ENCODE results near the gene MAPK8IP2. TPM values are rescaled to one million over a fixed set of nuclear protein-coding genes. Genes with fewer than 3 reads are reported as not detected.

The MAPK8IP2 gene
- 1.7 and 3.4 TPM in 2 replicates for total RNA-seq (2014; rRNA removed; shearing (Covaris generic))

DNA sequence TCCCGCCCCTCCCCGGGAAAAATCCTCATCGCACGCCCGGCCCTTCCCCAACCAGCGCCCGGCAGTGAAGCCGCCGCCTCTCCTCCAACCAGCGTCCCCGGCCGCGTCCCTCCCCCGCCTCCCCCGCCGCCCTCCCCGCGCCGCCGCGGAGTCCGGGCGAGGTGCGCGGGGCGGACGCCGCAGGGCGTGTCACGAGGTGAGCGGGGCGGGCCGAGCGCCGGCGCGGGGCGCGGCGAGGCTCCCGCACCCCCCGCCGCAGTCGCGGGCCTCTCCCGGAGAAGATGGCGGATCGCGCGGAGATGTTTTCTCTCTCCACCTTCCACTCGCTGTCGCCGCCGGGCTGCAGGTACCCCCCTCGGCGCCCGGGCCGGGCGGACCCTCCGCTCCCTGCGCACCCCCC lies at the start of gene MAPK8IP2:
TSS of gene MAPK8IP2 (plus strand) at position 256 of the 400 bp plus-strand sequence. CDS start at position 282, 26 bp downstream.
- DNase-seq: peak; percentile 91
- H3K4me3 ChIP-seq (ENCODE audit: insufficient read depth, low read depth, low read length): peak within 1 kb of the TSS; percentile 35
- H3K36me3 ChIP-seq (replicated peaks; ENCODE audit: control insufficient read depth, insufficient read depth, low read length): no peaks in the 10 kb centered on the region
- H3K27me3 ChIP-seq (ENCODE audit: control insufficient read depth, insufficient read depth, low read length): peaks cover 31% of the 10 kb centered on the region

DNA sequence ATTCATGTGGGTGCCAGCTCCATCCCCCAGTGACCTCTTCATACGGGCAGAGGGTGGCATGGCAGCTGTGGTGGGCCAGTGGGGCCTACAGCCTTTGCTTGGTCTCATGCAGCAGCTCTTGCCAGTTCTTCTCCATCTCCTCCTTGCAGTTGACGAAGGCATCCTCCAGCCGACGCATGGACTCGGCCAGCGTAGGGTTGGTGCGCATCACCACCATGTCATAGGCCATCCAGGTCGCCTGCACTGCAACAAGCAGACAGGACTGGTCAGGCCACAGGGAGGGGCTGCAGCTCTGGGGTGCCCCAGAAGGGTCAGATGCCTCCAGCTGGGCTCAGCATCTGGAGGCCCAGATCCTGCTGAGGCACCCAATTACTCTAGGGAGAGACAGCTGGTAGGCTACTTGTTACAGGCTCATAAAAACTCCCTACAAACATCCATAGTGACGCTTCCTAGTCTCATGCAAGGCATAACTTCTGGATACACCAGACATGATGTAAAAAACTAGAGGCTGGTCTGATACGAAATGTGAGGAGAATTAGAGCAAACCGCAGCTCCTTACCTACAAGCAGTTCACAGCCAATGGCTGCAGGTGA lies 49.3 kb upstream of the MAPK8IP2 start:
- Histone ChIP-seq H3K36me3 (replicated peaks; ENCODE audit: control insufficient read depth, insufficient read depth, low read length) (no peaks in the 10 kb centered on the region), H3K27me3 (ENCODE audit: control insufficient read depth, insufficient read depth, low read length) (no peaks in the 10 kb centered on the region; the same call in 1 of the 2 replicates), H3K4me3 (ENCODE audit: insufficient read depth, low read depth, low read length) (no peak overlapping the region)
- DNase-seq: no peak

DNA sequence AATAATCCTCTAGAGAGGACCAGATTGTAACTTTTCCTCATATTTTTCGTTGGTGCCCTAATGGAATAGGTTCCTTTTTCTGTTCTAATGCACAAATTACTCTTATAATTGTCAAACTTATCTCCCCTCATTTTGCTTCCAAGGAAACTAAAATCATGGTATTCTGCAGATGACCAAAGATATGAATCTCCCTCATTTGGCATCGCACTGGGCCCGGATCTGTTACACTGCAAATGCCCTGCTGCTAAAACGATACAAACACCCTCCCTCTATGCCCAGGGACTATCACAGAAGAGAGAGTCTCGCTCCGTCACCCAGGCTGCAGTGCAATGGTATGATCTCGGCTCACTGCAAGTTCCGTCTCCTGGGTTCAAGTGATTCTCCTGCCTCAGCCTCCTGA lies 47.3 kb upstream of the MAPK8IP2 start:
- Histone ChIP-seq H3K27me3 (ENCODE audit: control insufficient read depth, insufficient read depth, low read length) (no peaks in the 10 kb centered on the region; the same call in none of the 2 replicates), H3K4me3 (ENCODE audit: insufficient read depth, low read depth, low read length) (no peak overlapping the region), H3K36me3 (replicated peaks; ENCODE audit: control insufficient read depth, insufficient read depth, low read length) (no peaks in the 10 kb centered on the region)
- no peak for DNase-seq

DNA sequence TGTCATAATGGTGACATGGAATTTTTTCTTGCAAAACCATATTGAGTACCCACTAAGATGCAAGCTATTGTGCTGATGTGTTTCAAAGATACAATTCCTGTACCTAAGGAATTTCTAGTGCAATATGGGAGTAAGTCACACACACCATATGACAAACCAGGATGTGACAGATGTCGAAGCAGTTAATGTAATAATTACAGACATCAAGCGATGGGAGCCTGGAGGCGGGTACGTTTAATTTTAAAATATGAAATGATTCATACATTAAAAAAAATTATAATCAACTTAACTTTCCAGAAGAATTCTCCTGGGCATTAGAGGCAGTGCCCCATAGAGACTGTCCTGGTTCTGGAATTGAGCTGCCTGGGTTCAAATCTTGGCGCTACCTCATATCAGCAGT lies 43.9 kb upstream of the MAPK8IP2 start:
- no peaks in the 10 kb centered on the region for H3K36me3 ChIP-seq (replicated peaks; ENCODE audit: control insufficient read depth, insufficient read depth, low read length)

DNA sequence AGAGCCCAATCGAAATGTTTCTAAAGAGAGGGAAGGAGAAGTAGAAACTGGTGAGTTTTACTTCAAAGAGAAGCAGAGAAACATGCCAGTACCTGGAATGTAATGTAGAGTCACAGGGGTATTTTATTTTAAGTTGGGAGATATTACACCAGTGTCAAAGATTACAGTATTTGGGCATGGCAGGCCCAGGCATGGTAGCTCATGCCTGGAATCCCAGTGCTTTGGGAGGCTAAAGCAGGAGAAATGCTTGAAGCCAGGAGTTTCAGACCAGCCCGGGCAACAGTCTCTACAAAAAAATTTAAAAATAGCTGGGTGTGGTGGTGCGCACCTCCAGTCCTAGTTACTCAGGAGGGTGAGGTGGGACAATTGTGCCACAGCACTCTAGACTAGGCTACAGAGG lies 40.6 kb upstream of the MAPK8IP2 start:
- Histone ChIP-seq H3K36me3 (replicated peaks; ENCODE audit: control insufficient read depth, insufficient read depth, low read length) (no peaks in the 10 kb centered on the region), H3K4me3 (ENCODE audit: insufficient read depth, low read depth, low read length) (no peak overlapping the region), H3K27me3 (ENCODE audit: control insufficient read depth, insufficient read depth, low read length) (peaks cover 19% of the 10 kb centered on the region)
- no peak for DNase-seq

More for the DNA sequence above, 43.9 kb upstream of the MAPK8IP2 start:
- H3K27me3 ChIP-seq (ENCODE audit: control insufficient read depth, insufficient read depth, low read length): peaks cover 2% of the 10 kb centered on the region
- no peak for DNase-seq
- no peak overlapping the region for H3K4me3 ChIP-seq (ENCODE audit: insufficient read depth, low read depth, low read length)

DNA sequence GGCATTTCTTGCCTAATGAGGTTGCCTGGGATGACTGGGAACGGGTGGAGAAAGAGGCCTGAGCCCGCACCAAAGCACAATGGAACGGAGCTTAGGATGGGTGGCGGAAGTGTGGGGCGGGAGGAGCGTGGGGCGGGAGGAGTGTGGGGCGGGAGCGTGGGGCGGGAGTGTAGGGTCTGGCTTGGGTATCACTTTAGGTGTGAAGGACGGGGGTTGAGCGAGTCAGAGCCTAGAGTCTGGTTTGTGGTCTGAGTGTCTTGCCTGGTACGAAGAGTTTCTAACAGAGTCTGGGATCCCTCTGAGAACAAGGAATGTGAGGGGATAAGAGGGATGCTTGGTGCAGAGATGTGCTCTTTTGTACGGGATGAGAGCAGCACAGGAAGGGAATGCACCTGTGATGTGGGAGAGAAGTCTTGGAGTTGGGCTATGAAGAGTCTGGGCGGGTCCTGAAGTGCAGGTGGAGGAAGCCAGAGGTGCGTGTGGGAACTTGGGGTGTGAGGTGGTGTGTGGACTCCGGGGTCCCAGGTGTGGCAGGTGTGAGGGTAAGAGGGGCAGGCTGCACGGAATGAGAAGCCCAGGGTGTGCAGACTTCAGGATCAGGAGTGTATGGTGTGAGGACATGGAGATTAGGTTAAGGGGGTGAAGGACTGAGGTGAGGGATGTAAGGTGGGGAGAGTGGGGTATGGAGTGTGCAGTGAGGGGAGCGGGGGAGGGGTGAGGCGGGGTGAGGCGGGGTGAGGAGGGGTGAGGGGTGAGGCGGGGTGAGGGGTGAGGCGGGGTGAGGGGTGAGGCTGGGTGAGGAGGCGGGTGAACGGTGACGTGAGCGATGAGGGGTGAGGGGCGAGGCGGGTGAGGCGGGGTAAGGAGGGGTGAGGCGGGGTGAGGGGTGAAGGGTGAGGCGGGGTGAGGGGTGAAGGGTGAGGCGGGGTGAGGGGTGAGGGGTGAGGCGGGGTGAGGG lies 38.9 kb upstream of the MAPK8IP2 start:
- H3K27me3 ChIP-seq (ENCODE audit: control insufficient read depth, insufficient read depth, low read length): peaks cover 20% of the 10 kb centered on the region
- peak; percentile 50 for DNase-seq
- H3K4me3 ChIP-seq (ENCODE audit: insufficient read depth, low read depth, low read length): no peak overlapping the region

DNA sequence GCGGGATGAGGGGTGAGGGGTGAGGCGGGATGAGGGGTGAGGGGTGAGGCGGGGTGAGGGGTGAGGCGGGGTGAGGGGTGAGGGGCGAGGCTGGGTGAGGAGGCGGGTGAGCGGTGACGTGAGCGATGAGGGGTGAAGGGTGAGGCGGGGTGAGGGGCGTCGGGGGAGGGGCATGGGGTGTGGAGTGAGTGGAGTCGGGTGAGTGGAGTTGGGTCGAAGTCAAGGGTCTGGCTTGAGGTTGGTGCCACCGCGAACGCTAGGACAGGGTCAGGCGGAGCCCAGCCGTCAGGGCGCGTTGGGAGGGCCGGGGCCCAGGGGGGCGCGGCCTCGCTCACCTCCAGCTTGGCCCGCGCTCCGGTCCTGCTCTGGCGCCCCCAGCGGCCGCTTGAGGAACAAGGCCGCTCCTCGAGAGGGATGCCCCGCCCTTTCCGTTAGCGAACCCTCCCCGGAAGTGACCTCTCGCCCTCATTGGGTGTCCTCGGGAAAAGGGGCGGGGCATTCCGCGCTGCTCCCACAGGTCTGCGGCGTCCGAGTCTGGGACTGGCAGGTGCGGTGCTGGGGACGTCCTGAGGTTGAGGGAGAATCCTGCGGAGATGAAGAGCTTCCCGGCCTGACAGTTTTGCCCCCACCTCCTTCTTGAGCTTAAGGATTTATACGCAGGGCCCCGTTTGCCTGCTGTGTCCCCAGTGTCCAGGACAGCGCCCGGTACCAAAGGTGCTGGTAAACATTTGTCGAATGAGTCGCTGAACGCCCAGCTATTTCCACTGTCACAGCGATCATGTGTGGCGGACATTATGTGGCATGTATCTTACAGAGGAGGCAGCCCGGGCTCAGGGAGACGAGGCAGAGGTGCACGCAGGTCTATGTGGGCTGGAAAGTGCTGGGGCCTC lies 37.8 kb upstream of the MAPK8IP2 start, which contains the start of gene SYCE3:
TSS of gene SYCE3 (minus strand) at position 397 of the 890 bp plus-strand sequence. CDS start 6,514 bp downstream, outside the sequence.
- Histone ChIP-seq H3K27me3 (ENCODE audit: control insufficient read depth, insufficient read depth, low read length) (peaks cover 20% of the 10 kb centered on the region), H3K4me3 (ENCODE audit: insufficient read depth, low read depth, low read length) (peak within 1 kb of the TSS; percentile 58), H3K36me3 (replicated peaks; ENCODE audit: control insufficient read depth, insufficient read depth, low read length) (no peaks in the 10 kb centered on the region)
- DNase-seq: peak; percentile 99

More for the DNA sequence above, 38.9 kb upstream of the MAPK8IP2 start:
- no peaks in the 10 kb centered on the region for H3K36me3 ChIP-seq (replicated peaks; ENCODE audit: control insufficient read depth, insufficient read depth, low read length)

DNA sequence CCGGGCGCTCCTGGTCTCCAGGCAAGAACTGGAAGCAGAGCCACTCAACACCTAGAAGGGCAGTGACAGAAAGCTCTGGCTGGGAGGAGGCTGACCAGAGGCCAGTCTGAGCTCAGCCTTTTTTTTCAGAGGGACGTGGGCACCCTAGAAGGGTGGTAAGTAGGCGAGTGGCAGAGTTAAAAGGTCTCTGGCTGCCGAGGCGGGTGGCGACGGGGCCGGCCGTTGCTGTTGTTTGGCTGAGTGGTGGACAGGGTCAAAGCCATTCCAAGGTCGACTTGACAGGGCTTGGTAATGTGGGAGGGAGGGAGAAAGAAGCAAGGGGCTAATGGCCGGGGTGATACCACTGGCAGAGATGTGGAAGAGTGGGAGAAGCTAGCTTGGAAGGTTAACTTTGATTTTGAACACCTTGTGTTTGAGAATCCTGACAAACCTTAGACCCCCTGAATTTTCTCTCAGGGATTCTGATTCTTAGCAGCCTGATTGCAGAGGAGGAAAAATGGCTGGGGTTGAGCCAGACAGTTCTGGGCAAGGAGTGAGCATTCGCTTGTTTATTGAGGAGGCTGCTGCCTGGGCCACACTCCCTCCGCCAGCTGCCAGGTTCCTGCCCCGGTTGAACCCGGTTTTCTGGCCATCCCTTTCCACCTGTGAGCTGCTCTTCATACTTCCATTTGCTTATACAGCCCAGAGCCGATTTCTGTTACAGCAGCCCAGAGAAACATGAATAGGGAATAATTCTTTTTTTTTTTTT lies 37.0 kb upstream of the MAPK8IP2 start:
- peaks cover 20% of the 10 kb centered on the region for H3K27me3 ChIP-seq (ENCODE audit: control insufficient read depth, insufficient read depth, low read length)
- peak overlapping the region; percentile 58 for H3K4me3 ChIP-seq (ENCODE audit: insufficient read depth, low read depth, low read length)
- H3K36me3 ChIP-seq (replicated peaks; ENCODE audit: control insufficient read depth, insufficient read depth, low read length): no peaks in the 10 kb centered on the region
- peak; percentile 70 for DNase-seq

DNA sequence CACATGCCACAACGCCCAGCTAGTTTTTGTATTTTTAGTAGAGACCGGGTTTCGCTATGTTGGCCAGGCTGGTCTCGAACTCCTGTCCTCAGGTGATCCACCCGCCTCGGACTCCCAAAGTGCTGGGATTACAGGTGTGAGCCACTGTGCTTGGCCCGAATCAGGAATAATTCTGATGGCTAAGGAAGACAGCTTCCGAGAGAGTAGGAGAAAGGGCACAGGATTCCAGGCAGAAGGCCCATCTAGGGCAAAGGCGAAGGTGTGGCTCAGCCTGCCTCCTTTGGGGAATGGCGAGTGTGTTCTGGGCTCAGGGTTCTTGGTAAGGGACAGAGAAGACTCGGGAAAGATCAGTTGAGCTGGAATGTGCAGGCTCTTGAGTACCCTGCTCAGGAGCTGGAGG lies 36.3 kb upstream of the MAPK8IP2 start:
- no peaks in the 10 kb centered on the region; the same call in 1 of the 2 replicates for H3K36me3 ChIP-seq (replicated peaks; ENCODE audit: control insufficient read depth, insufficient read depth, low read length)
- H3K27me3 ChIP-seq (ENCODE audit: control insufficient read depth, insufficient read depth, low read length): peaks cover 20% of the 10 kb centered on the region
- no peak for DNase-seq
- no peak overlapping the region for H3K4me3 ChIP-seq (ENCODE audit: insufficient read depth, low read depth, low read length)

DNA sequence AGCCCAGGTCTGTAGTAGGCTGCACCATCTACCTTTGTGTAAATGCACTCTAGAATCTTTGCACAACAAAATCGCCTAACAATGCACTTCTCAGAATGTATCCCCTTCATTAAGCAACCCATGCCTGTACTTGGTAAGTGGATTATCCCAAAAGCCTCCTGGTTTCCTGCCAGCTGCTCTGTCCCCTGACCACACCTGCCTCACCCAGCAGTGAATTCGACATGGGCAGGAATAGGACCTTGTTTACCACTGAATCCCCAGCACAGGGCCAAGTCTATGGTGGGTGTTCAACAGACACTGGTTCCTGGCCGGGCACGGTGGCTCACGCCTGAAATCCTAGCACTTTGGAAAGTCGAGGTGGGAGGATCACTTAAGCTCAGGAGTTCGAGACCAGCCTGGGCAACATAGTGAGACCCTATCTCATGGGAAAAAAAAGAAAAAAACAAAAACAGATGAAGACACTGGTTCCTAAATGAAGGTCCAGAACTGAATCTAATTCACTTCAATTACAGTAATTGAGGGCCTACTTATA lies 32.8 kb upstream of the MAPK8IP2 start:
- Histone ChIP-seq H3K4me3 (ENCODE audit: insufficient read depth, low read depth, low read length) (no peak overlapping the region), H3K27me3 (ENCODE audit: control insufficient read depth, insufficient read depth, low read length) (peaks cover 17% of the 10 kb centered on the region), H3K36me3 (replicated peaks; ENCODE audit: control insufficient read depth, insufficient read depth, low read length) (no peaks in the 10 kb centered on the region; the same call in 1 of the 2 replicates)
- peak; percentile 22 for DNase-seq

DNA sequence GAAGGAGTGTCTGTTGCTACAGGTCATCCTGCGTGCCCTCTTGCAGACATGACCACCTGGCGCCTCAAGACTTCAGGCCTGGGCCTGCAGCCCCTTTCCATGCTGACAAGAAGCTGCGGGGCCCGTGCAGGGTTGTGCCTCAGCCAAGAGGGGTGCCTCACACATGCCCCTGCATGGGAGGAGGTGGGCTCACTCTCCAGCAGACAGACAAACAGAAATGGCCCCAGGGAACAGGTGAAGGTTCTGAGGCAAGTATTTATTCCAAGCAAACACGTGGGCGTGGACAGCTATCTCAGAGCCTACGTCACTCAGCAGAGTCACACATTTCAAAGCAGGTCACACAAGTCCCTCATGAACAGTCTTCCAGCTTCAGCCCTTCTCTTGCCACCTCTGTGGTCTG lies 32.0 kb upstream of the MAPK8IP2 start:
- no peaks in the 10 kb centered on the region; the same call in 1 of the 2 replicates for H3K36me3 ChIP-seq (replicated peaks; ENCODE audit: control insufficient read depth, insufficient read depth, low read length)
- peaks cover 10% of the 10 kb centered on the region for H3K27me3 ChIP-seq (ENCODE audit: control insufficient read depth, insufficient read depth, low read length)
- peak; percentile 26 for DNase-seq
- no peak overlapping the region for H3K4me3 ChIP-seq (ENCODE audit: insufficient read depth, low read depth, low read length)

DNA sequence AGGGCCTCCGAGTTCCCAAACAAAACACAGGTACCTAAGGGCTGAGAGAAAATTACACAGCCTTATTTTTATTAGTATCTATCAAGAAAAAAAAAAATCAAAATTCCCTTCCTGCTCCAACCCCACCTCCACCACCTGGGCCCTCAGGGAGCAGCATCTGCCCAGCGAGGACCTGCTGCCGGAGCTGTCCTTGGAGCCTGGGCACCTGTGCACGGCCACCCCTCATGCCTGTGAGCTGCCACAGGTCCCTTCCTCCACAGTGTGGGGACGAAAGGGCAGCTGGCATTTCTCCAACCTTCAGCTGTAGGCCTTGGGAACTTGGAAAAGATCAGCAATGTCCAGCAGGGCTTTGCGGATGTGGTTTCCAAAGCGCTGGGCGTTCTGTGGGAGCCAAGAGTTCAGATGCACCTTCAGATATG lies 31.5 kb upstream of the MAPK8IP2 start:
- no peak overlapping the region for H3K4me3 ChIP-seq (ENCODE audit: insufficient read depth, low read depth, low read length)
- no peaks in the 10 kb centered on the region; the same call in 1 of the 2 replicates for H3K36me3 ChIP-seq (replicated peaks; ENCODE audit: control insufficient read depth, insufficient read depth, low read length)
- DNase-seq: peak; percentile 23
- H3K27me3 ChIP-seq (ENCODE audit: control insufficient read depth, insufficient read depth, low read length): peaks cover 8% of the 10 kb centered on the region; the same call in 1 of the 2 replicates

DNA sequence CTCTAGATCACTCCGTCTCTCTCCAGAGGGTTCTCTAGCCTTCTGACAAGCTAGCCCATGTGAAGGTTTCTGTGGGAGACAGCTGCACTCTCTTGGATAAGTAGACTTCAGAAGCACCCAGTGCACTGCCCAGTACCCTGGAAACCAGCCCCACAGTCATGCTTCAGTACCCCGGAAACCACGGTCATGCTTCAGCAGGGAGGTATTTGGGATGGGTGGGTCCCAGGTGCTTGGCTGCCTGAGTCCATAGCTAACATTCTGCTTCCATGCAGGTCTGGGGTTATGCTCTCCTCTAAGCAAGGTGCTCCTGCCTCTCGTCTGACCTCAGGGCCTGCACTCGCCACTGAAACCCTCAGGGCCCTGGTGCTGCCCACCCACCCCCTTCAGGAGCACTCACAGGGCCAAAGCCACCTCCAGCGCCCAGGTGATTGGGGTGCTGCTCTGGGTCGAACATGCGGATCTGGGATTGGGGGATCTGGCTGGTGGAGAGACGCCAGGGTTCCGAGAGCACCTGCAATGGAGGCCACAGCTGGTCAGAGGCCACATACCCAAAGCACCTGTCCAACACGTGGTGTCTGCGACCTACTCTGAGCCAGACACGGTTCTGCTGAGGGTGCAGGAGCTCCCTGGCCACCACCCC lies 30.6 kb upstream of the MAPK8IP2 start:
- Histone ChIP-seq H3K27me3 (ENCODE audit: control insufficient read depth, insufficient read depth, low read length) (peaks cover under 1% of the 10 kb centered on the region; the same call in 1 of the 2 replicates), H3K36me3 (replicated peaks; ENCODE audit: control insufficient read depth, insufficient read depth, low read length) (no peaks in the 10 kb centered on the region; the same call in 1 of the 2 replicates), H3K4me3 (ENCODE audit: insufficient read depth, low read depth, low read length) (no peak overlapping the region)
- peak; percentile 37 for DNase-seq

Data from H7 (cell line).